K562 (cell line): Measurements from ENCODE around the gene TIMM44. TPM values are rescaled to one million over a fixed set of nuclear protein-coding genes. Genes with fewer than 3 reads are reported as not detected.

ENCODE experiments used
- CEBPB ChIP-seq: fragments of 450-650 bp; IDR thresholded peaks from 2 replicates; pipeline ENCODE4 v1.6.1; 2016; ENCODE audit warnings: missing genetic modification characterization, missing compliant biosample characterization
- CGGBP1 ChIP-seq: fragments of 250-450 bp; sonication (Bioruptor Pico); IDR thresholded peaks from 2 replicates; pipeline ENCODE4 v1.9.0; 2021; ENCODE audit warnings: mild to moderate bottlenecking
- HCFC1 ChIP-seq: IDR thresholded peaks from 2 replicates; pipeline ENCODE4 v1.6.1; 2012; ENCODE audit warnings: low read depth, low read length, improper control_type of control experiment
- HNRNPUL1 ChIP-seq: fragments of 200-400 bp; formaldehyde crosslinking; IDR thresholded peaks from 2 replicates; pipeline ENCODE4 v1.6.1; 2017; ENCODE audit warnings: low read length
- PKNOX1 ChIP-seq: fragments of 450-650 bp; IDR thresholded peaks from 2 replicates; pipeline ENCODE4 v1.6.1; 2016
- POLR2AphosphoS2 ChIP-seq: IDR thresholded peaks from 2 replicates; pipeline ENCODE4 v1.6.1; 2012; ENCODE audit warnings: low read length, improper control_type of control experiment
- RBM39 ChIP-seq: fragments of 200-400 bp; formaldehyde crosslinking; optimal IDR thresholded peaks from 2 replicates; pipeline ENCODE3; 2018; ENCODE audit warnings: low read depth, low read length
- TCF7L2 ChIP-seq: fragments of 150-350 bp; IDR thresholded peaks from 2 replicates; pipeline ENCODE4 v1.6.1; 2016; ENCODE audit warnings: low read depth, mild to moderate bottlenecking, low read length, moderate library complexity
- ZNF212 ChIP-seq: fragments of 450-650 bp; formaldehyde crosslinking; IDR thresholded peaks from 2 replicates; pipeline ENCODE4 v1.4.0; 2020; ENCODE audit warnings: mild to moderate bottlenecking
- ZNF407 ChIP-seq: fragments of 450-650 bp; IDR thresholded peaks from 2 replicates; pipeline ENCODE4 v1.6.1; 2016; ENCODE audit warnings: low read depth
- ZNF408 ChIP-seq: fragments of 250-450 bp; sonication (Bioruptor Pico); IDR thresholded peaks from 2 replicates; pipeline ENCODE4 v1.4.0; 2020; ENCODE audit warnings: low read depth, mild to moderate bottlenecking, moderate library complexity
- polyA plus RNA-seq, 8 experiments: library from polyadenylated mRNA; depleted of rRNA in 4 of 8; stranded (reverse) in 5 of 8; unstranded in 3 of 8; fragments of >200 nt; fragmentation: Nextera tagmentation in 2 of 8; fragmentation: Illumina TruSeq in 1 of 8; extraction: Ambion mirVana in 2 of 8; extraction: Trizol in 1 of 8; gene quantifications; 2 replicates each; pipeline versions ENCODE4 v1.2.1 to v1.2.3, GENCODE V29; 2011 to 2014; ENCODE audit warnings: inconsistent platforms in 1 of 8, missing spikeins in 1 of 8
- total RNA-seq, 7 experiments: library from RNA; depleted of rRNA in 6 of 7; stranded (reverse); fragments of >200 nt in 6 of 7; fragmentation: Illumina TruSeq in 2 of 7; extraction: Trizol in 2 of 7; gene quantifications; 2 replicates each; pipeline versions ENCODE4 v1.2.1 to v1.2.3, GENCODE V29; 2011 to 2021; ENCODE audit warnings: low replicate concordance in 1 of 7
- TF ChIP-seq, protein P1 (sequence below), 2 experiments: IDR thresholded peaks in 1 of 2; conservative IDR thresholded peaks in 1 of 2; 2 replicates each; pipeline ENCODE4 v1.6.1; 2016; ENCODE audit warnings: low read depth in 2 of 2, mild to moderate bottlenecking in 1 of 2, missing compliant biosample characterization in 1 of 2, missing genetic modification characterization in 1 of 2, moderate library complexity in 1 of 2
- TF ChIP-seq, protein P2 (sequence below): fragments of 250-450 bp; sonication (Bioruptor Pico); IDR thresholded peaks from 2 replicates; pipeline ENCODE4 v1.8.0; 2022; ENCODE audit warnings: moderate library complexity, mild to moderate bottlenecking, inconsistent platforms

The TIMM44 gene
- total and polyA plus RNA-seq, 9 of the 15 experiments (the other 6 are each of a cell fraction or from before 2014, with no cell fraction given): 10.3 to 231 (median 89.3) TPM

DNA sequence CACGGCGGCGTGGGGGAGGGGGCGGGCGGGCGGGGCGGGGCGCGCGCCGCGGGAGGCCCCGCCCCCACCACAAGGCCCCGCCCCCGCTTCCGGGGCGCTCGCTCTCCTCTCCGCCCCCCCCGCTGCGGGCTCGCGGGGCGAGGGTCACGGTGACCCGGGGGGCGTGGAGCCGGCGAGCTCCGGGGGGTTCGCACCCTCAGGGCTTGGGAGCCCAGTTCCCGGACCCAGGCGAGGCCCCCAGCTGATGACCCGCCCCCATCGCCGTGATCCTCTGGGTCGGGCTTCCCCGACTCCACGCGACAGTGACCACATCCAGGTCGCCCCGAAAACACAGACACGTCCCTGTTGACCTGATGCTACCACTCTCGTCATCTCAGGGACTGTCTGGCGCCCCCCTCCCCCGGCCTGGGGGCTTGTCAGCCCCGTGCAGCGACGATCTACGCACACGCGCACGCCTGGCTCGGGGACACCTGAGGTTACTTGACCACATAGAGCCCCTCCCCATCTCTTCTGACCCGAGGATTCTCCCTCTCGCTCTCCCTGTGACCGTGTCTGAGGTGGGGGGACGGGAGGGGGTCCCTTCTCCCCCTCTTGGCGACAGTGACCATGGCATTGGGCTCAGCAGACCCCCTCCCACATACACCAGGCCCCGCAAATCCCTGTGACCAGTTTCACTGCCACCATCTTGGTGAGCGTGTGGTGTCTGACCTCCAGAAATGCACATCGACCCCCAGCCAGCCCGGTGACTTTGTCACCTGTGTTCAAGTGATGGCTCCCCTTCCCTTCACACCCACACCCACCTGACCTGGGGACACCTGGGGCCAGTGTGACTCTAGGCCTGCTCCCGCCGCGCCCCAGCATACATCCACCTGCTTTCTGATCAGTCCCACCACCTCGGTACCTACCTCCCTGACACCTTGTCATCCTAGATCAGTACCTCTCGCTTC, 39.1 kb downstream of the TIMM44 start (continued):
- TF ChIP-seq, protein P1, sequence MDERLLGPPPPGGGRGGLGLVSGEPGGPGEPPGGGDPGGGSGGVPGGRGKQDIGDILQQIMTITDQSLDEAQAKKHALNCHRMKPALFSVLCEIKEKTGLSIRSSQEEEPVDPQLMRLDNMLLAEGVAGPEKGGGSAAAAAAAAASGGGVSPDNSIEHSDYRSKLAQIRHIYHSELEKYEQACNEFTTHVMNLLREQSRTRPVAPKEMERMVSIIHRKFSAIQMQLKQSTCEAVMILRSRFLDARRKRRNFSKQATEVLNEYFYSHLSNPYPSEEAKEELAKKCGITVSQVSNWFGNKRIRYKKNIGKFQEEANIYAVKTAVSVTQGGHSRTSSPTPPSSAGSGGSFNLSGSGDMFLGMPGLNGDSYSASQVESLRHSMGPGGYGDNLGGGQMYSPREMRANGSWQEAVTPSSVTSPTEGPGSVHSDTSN (CRISPR knock-in tag; IDR thresholded peaks at IDR 0.05; ENCODE audit: low read depth): no peak
- TF ChIP-seq, protein P1 (tag; conservative IDR thresholded peaks at IDR 0.05; ENCODE audit: low read depth): no peak
- TF ChIP-seq CEBPB (tag) (no peak), ZNF408 (CRISPR knock-in tag) (no peak), HNRNPUL1 (no peak), ZNF212 (CRISPR knock-in tag) (no peak), PKNOX1 (no peak), POLR2AphosphoS2 (no peak), RBM39 (no peak), CGGBP1 (CRISPR knock-in tag) (no peak), TCF7L2 (no peak), ZNF407 (no peak), HCFC1 (no peak)
- TF ChIP-seq, protein P2, sequence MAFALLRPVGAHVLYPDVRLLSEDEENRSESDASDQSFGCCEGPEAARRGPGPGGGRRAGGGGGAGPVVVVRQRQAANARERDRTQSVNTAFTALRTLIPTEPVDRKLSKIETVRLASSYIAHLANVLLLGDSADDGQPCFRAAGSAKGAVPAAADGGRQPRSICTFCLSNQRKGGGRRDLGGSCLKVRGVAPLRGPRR (CRISPR knock-in tag): no peak
